Tibial nerve (tissue), 4 donors: ENCODE results near the gene ZNF521. TPM values are rescaled to one million over a fixed set of nuclear protein-coding genes. Genes with fewer than 3 reads are reported as not detected.

ENCODE experiments used
- DNase-seq, 2 donors: peaks; one replicate each; pipeline ENCODE4 v3.0.0-alpha.2; 2019; ENCODE audit warnings: low spot score in 2 of 2
- H3K27ac ChIP-seq, 4 donors: fragments of 200-600 bp; sonication (generic) in 3 of 4; one replicate each; pipeline ENCODE4 v1.5.1; 2017 to 2019; ENCODE audit warnings: mild to moderate bottlenecking in 1 of 4
- H3K27me3 ChIP-seq, 2 donors: fragments of 200-600 bp; sonication (generic) in 1 of 2; one replicate each; pipeline versions ENCODE4 v1.5.1 to v1.6.0; 2017 to 2019
- H3K36me3 ChIP-seq, 3 donors: fragments of 200-600 bp; sonication (generic); one replicate each; pipeline ENCODE4 v1.5.1; 2018 to 2019
- H3K4me1 ChIP-seq, 4 donors: fragments of 200-600 bp; sonication (generic) in 3 of 4; one replicate each; pipeline ENCODE4 v1.5.1; 2017 to 2019
- H3K4me3 ChIP-seq, 4 donors: fragments of 200-600 bp; sonication (generic) in 3 of 4; one replicate each; pipeline ENCODE4 v1.5.1; 2017 to 2019; ENCODE audit warnings: mild to moderate bottlenecking in 1 of 4, moderate library complexity in 1 of 4
- H3K9me3 ChIP-seq, 4 donors: fragments of 200-600 bp; sonication (generic) in 3 of 4; one replicate each; pipeline ENCODE4 v1.5.1; 2017 to 2019
- EP300 ChIP-seq, 2 donors: sonication (generic); formaldehyde crosslinking; IDR thresholded peaks; one replicate each; pipeline ENCODE4 v1.6.1; 2017; ENCODE audit warnings: antibody characterized with exemption in 2 of 2, mild to moderate bottlenecking in 1 of 2
- POLR2A ChIP-seq, 2 donors: fragments of 450-650 bp; IDR thresholded peaks; one replicate each; pipeline ENCODE4 v1.6.1; 2017; ENCODE audit warnings: antibody characterized with exemption in 2 of 2, mild to moderate bottlenecking in 2 of 2, moderate library complexity in 2 of 2
- WGBS, 2 donors: methylation state at CpG; one replicate each; pipeline ENCODE4 v1.1.5; 2018; 5-methylcytosine and 5-hydroxymethylcytosine counted together
- total RNA-seq, 4 donors: library from RNA; depleted of rRNA; stranded (reverse); fragments of >200 nt; gene quantifications; one replicate each; pipeline ENCODE4 v1.1.0, GENCODE V29; 2016
- TF ChIP-seq, protein P1 (sequence below), 5 experiments: fragments of 200-600 bp in 3 of 5; fragments of 450-650 bp in 2 of 5; sonication (generic) in 3 of 5; IDR thresholded peaks; one replicate each; pipeline ENCODE4 v1.5.1; 2016 to 2019; ENCODE audit warnings: antibody characterized with exemption in 5 of 5, mild to moderate bottlenecking in 3 of 5, moderate library complexity in 2 of 5

Gene ZNF521
- total RNA-seq, 4 donors from 2014 or later, result 32.7 to 66.3 (median 43.4) TPM

GRCh38 chr18:25180973-25181548 is 170.9 kb downstream of the ZNF521 start:
- no peaks in the 10 kb centered on the region for H3K9me3 ChIP-seq
- H3K27ac ChIP-seq, result no peak overlapping the region
- no peak overlapping the region for H3K4me3 ChIP-seq
- no peaks in the 10 kb centered on the region for H3K36me3 ChIP-seq
- no peak for TF ChIP-seq POLR2A (IDR thresholded peaks at IDR 0.05)
- TF ChIP-seq EP300 (IDR thresholded peaks at IDR 0.05), result no peak
- TF ChIP-seq, protein P1, sequence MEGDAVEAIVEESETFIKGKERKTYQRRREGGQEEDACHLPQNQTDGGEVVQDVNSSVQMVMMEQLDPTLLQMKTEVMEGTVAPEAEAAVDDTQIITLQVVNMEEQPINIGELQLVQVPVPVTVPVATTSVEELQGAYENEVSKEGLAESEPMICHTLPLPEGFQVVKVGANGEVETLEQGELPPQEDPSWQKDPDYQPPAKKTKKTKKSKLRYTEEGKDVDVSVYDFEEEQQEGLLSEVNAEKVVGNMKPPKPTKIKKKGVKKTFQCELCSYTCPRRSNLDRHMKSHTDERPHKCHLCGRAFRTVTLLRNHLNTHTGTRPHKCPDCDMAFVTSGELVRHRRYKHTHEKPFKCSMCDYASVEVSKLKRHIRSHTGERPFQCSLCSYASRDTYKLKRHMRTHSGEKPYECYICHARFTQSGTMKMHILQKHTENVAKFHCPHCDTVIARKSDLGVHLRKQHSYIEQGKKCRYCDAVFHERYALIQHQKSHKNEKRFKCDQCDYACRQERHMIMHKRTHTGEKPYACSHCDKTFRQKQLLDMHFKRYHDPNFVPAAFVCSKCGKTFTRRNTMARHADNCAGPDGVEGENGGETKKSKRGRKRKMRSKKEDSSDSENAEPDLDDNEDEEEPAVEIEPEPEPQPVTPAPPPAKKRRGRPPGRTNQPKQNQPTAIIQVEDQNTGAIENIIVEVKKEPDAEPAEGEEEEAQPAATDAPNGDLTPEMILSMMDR (IDR thresholded peaks at IDR 0.05), result no peak
- no peaks in the 10 kb centered on the region for H3K27me3 ChIP-seq
- H3K4me1 ChIP-seq, result peaks cover 0 to 5% (median 0%) of the 10 kb centered on the region in 4 donors
- DNase-seq, result no peak
- WGBS, 2 donors, result 65 to 70% methylated on average over 6 of the region's 6 CpGs

GRCh38 chr18:25177631-25178030 is 174.3 kb downstream of the ZNF521 start:
- WGBS, 2 donors, result 83 to 85% methylated on average over 3 of the region's 3 CpGs
- no peaks in the 10 kb centered on the region for H3K36me3 ChIP-seq
- no peak overlapping the region for H3K4me3 ChIP-seq
- H3K27me3 ChIP-seq, result no peaks in the 10 kb centered on the region
- H3K4me1 ChIP-seq, result peaks cover 0 to 5% (median 0%) of the 10 kb centered on the region in 4 donors
- H3K27ac ChIP-seq, result no peak overlapping the region
- H3K9me3 ChIP-seq, result no peaks in the 10 kb centered on the region
- no peak for TF ChIP-seq EP300 (IDR thresholded peaks at IDR 0.05)
- TF ChIP-seq POLR2A (IDR thresholded peaks at IDR 0.05), result no peak
- TF ChIP-seq, protein P1 (IDR thresholded peaks at IDR 0.05), result no peak
- no peak for DNase-seq

DNA sequence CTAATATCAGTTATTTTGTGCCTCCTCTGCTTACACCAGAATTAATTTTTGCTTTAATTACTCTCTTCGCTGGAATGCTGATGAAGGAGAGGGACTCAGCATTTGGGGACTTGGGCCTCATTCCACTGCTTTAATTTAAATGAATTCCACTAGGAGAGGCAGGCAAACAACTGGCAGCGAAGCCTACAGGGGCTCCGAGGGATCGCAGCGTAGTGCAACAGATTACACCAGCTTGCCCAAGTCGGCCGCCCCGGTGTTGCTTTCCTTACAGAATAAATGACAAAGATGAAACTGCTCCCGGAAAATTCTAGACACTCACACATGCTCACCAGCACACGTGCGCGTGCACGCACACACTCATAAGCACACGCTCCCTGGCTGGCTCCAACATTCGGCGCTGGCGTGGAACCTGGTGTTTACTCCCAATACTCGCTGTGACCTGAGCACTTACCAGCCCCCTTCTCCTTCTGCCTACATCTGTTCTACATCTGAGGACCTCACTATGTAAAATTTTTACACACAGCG is 175.4 kb downstream of the ZNF521 start:
- Histone ChIP-seq H3K4me3 (no peak overlapping the region), H3K27ac (no peak overlapping the region), H3K27me3 (no peaks in the 10 kb centered on the region), H3K36me3 (no peaks in the 10 kb centered on the region), H3K9me3 (no peaks in the 10 kb centered on the region), H3K4me1 (peaks cover 0 to 8% (median 0%) of the 10 kb centered on the region in 4 donors)
- WGBS, 2 donors, result 89 to 91% methylated on average over 19 of the region's 19 CpGs
- DNase-seq, result no peak
- TF ChIP-seq EP300 (IDR thresholded peaks at IDR 0.05) (no peak), POLR2A (IDR thresholded peaks at IDR 0.05) (no peak)
- TF ChIP-seq, protein P1 (IDR thresholded peaks at IDR 0.05), result no peak

- H3K9me3 ChIP-seq, result no peaks in the 10 kb centered on the region
- H3K4me3 ChIP-seq, result no peak overlapping the region
- DNase-seq, result no peak
- WGBS, 2 donors, result 77 to 79% methylated on average over 10 of the region's 10 CpGs
- no peak for TF ChIP-seq EP300 (IDR thresholded peaks at IDR 0.05)
- TF ChIP-seq POLR2A (IDR thresholded peaks at IDR 0.05), result no peak
- TF ChIP-seq, protein P1 (IDR thresholded peaks at IDR 0.05), result no peak
- H3K27me3 ChIP-seq, result no peaks in the 10 kb centered on the region
- H3K4me1 ChIP-seq, result peaks cover 0 to 8% (median 0%) of the 10 kb centered on the region in 4 donors
- no peaks in the 10 kb centered on the region for H3K36me3 ChIP-seq
- H3K27ac ChIP-seq, result no peak overlapping the region
Measured at GRCh38 chr18:25175558-25176517, 176.1 kb downstream of the ZNF521 start.

- no peak for DNase-seq
- Histone ChIP-seq H3K27me3 (no peaks in the 10 kb centered on the region), H3K9me3 (no peaks in the 10 kb centered on the region), H3K27ac (no peak overlapping the region), H3K4me1 (peaks cover 0 to 10% (median 0%) of the 10 kb centered on the region in 4 donors), H3K4me3 (no peak overlapping the region), H3K36me3 (no peaks in the 10 kb centered on the region)
- TF ChIP-seq POLR2A (IDR thresholded peaks at IDR 0.05), result no peak
- no peak for TF ChIP-seq EP300 (IDR thresholded peaks at IDR 0.05)
- TF ChIP-seq, protein P1 (IDR thresholded peaks at IDR 0.05), result no peak
- 56 to 70% methylated on average over 7 of the region's 7 CpGs for WGBS, 2 donors
Measured at GRCh38 chr18:25174324-25174723, 177.6 kb downstream of the ZNF521 start.
